GM19468 (cell line): Measurements from ENCODE around the gene TMEM187.

Source experiments
- ATAC-seq: cut with Tn5 transposase; IDR thresholded peaks from one replicate; pipeline ENCODE4 v1.9.1; 2021; ENCODE audit warnings: mild to moderate bottlenecking, moderate library complexity, moderate number of reproducible peaks; ENCODE audit not compliant: unreplicated experiment; ENCODE audit errors: extremely low read depth

Gene TMEM187

GRCh38 chrX:153953342-153953830 is 19.2 kb upstream of the TMEM187 start:
- ATAC-seq, result no peak

GRCh38 chrX:153953892-153954557 is 18.5 kb upstream of the TMEM187 start:
- ATAC-seq, result no peak

GRCh38 chrX:153954558-153955227 is 17.9 kb upstream of the TMEM187 start:
- no peak for ATAC-seq

GRCh38 chrX:153955228-153955732 is 17.3 kb upstream of the TMEM187 start:
- no peak for ATAC-seq

- no peak for ATAC-seq
These were observed 16.3 kb upstream of the TMEM187 start for GRCh38 chrX:153956044-153956907.

- ATAC-seq, result no peak
These were observed 15.3 kb upstream of the TMEM187 start for GRCh38 chrX:153957224-153957623.

GRCh38 chrX:153958605-153959004 is 13.9 kb upstream of the TMEM187 start:
- ATAC-seq, result no peak

GRCh38 chrX:153959649-153960048 is 12.9 kb upstream of the TMEM187 start:
- ATAC-seq, result no peak

GRCh38 chrX:153960077-153960476 is 12.5 kb upstream of the TMEM187 start:
- ATAC-seq, result no peak

GRCh38 chrX:153960786-153961185 is 11.8 kb upstream of the TMEM187 start:
- ATAC-seq, result no peak

GRCh38 chrX:153961292-153961691 is 11.3 kb upstream of the TMEM187 start:
- no peak for ATAC-seq

- ATAC-seq, result no peak
These were observed 9.0 kb upstream of the TMEM187 start for GRCh38 chrX:153963546-153963945.

GRCh38 chrX:153964105-153964504 is 8.4 kb upstream of the TMEM187 start:
- ATAC-seq, result no peak

GRCh38 chrX:153965406-153965805 is 7.1 kb upstream of the TMEM187 start:
- no peak for ATAC-seq

GRCh38 chrX:153966283-153966688 is 6.3 kb upstream of the TMEM187 start:
- ATAC-seq, result no peak

- ATAC-seq, result no peak
These were observed 5.6 kb upstream of the TMEM187 start for GRCh38 chrX:153966841-153967535.

- no peak for ATAC-seq
These were observed 4.9 kb upstream of the TMEM187 start for GRCh38 chrX:153967536-153968224.

- ATAC-seq, result no peak
These were observed 4.3 kb upstream of the TMEM187 start for GRCh38 chrX:153968255-153968654.

GRCh38 chrX:153968754-153969124 is 3.8 kb upstream of the TMEM187 start:
- no peak for ATAC-seq
